ENCODE results near the gene GALNT2.

DNA sequence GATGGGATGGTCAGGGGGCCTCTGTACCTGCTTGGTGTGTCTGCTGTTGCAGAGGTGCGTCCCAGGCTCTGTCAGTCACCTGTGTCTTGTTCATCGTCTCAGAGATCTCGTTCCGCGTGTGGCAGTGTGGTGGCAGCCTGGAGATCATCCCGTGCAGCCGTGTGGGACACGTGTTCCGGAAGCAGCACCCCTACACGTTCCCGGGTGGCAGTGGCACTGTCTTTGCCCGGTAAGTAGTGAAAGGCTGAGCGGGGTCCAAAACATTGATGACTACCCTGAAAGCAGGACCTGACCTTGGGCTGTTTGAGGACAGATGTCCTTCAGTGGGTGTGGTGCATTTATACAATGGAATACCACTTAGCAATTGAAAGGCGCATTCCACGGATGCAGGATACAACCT is 188.1 kb downstream of the GALNT2 start:
- TF ChIP-seq, protein P1, sequence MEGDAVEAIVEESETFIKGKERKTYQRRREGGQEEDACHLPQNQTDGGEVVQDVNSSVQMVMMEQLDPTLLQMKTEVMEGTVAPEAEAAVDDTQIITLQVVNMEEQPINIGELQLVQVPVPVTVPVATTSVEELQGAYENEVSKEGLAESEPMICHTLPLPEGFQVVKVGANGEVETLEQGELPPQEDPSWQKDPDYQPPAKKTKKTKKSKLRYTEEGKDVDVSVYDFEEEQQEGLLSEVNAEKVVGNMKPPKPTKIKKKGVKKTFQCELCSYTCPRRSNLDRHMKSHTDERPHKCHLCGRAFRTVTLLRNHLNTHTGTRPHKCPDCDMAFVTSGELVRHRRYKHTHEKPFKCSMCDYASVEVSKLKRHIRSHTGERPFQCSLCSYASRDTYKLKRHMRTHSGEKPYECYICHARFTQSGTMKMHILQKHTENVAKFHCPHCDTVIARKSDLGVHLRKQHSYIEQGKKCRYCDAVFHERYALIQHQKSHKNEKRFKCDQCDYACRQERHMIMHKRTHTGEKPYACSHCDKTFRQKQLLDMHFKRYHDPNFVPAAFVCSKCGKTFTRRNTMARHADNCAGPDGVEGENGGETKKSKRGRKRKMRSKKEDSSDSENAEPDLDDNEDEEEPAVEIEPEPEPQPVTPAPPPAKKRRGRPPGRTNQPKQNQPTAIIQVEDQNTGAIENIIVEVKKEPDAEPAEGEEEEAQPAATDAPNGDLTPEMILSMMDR (IDR thresholded peaks at IDR 0.05) = no peak
- TF ChIP-seq POLR2AphosphoS5 (IDR thresholded peaks at IDR 0.05; ENCODE audit: low read depth, low read length) (no peak), REST (IDR thresholded peaks at IDR 0.05; ENCODE audit: insufficient read depth in 1 of 2, low read depth in 2 of 2, low read length in 1 of 2) (no peak)
